AG04450 (cell line): Measurements from ENCODE around the gene LSAMP. TPM values are rescaled to one million over a fixed set of nuclear protein-coding genes. Genes with fewer than 3 reads are reported as not detected.
A peak's percentile ranks its signal among the peaks of the same experiment; 100 is the strongest.

Source experiments
- CTCF ChIA-PET: fragments of 300-600, 350-600 bp; formaldehyde crosslinking; extraction: SDS; loops from one replicate; lab custom pipeline; 2022; ENCODE audit warnings: antibody characterized with exemption, inconsistent platforms; lab: Charles Lee
- POLR2A ChIA-PET: fragments of 350-600 bp; formaldehyde crosslinking; extraction: SDS; loops from one replicate; lab custom pipeline; 2021; ENCODE audit warnings: antibody characterized with exemption, inconsistent platforms; lab: Yijun Ruan, JAX
- DNase-seq: peaks from one replicate; pipeline ENCODE4 v3.0.0-alpha.2; 2011; ENCODE audit warnings: low read depth, low spot score
- H3K27ac ChIP-seq: one replicate; pipeline ENCODE4 v1.5.1; 2012; ENCODE audit warnings: low read depth, low read length, control low read depth
- H3K27me3 ChIP-seq: one replicate; pipeline ENCODE4 v1.6.0; 2012; ENCODE audit warnings: low read length; ENCODE audit not compliant: control insufficient read depth, insufficient read depth
- H3K4me3 ChIP-seq: 2 replicates; pipeline ENCODE4 v1.5.1; 2011; ENCODE audit warnings: mild to moderate bottlenecking, low read depth, low read length, control low read depth
- H3K9me3 ChIP-seq: 2 replicates; pipeline ENCODE4 v1.5.1; 2012; ENCODE audit warnings: low read length; ENCODE audit not compliant: control insufficient read depth, insufficient read depth
- polyA plus RNA-seq: library from polyadenylated mRNA; depleted of rRNA; stranded (reverse); fragments of >200 nt; gene quantifications from 2 replicates; pipeline ENCODE4 v1.2.3, GENCODE V29; 2011
- TF ChIP-seq, protein P1 (sequence below): IDR thresholded peaks from 2 replicates; pipeline ENCODE4 v1.5.1; 2011; ENCODE audit warnings: low read depth, low read length, control low read depth, inconsistent platforms

LSAMP gene
- polyA plus RNA-seq, 1 experiment = 25.1 TPM

DNA sequence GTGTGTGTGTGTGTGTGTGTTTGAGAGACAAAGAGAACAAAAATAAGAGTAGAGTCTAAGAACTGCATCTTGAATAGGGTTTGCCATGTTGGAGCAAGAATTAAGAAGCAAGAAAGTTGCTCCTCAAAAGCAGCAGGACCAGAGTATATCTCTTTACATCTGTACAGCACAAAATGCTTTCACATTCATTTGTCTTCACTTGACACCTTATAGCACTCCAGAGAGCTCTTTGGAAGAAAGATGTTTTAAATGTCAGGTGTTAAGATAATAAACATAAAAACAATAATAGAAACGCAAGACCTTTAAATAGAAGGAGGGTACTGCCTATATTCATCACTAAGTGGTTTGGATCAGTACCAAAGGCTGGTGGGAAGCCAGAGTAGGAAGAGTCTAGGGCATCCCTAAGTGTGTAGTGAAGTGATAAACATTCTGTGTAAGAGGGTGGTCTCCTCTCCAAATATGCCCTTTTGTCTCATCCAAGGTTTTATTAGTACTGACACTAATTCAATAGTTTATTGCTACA is 19.1 kb upstream of the LSAMP start:
- Histone ChIP-seq H3K9me3 (no peaks in the 10 kb centered on the region), H3K27me3 (no peaks in the 10 kb centered on the region), H3K4me3 (no peak overlapping the region), H3K27ac (no peak overlapping the region)
- TF ChIP-seq, protein P1, sequence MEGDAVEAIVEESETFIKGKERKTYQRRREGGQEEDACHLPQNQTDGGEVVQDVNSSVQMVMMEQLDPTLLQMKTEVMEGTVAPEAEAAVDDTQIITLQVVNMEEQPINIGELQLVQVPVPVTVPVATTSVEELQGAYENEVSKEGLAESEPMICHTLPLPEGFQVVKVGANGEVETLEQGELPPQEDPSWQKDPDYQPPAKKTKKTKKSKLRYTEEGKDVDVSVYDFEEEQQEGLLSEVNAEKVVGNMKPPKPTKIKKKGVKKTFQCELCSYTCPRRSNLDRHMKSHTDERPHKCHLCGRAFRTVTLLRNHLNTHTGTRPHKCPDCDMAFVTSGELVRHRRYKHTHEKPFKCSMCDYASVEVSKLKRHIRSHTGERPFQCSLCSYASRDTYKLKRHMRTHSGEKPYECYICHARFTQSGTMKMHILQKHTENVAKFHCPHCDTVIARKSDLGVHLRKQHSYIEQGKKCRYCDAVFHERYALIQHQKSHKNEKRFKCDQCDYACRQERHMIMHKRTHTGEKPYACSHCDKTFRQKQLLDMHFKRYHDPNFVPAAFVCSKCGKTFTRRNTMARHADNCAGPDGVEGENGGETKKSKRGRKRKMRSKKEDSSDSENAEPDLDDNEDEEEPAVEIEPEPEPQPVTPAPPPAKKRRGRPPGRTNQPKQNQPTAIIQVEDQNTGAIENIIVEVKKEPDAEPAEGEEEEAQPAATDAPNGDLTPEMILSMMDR = no peak
- POLR2A ChIA-PET = no interaction called here
- DNase-seq = no peak
- CTCF ChIA-PET = no interaction called here

DNA sequence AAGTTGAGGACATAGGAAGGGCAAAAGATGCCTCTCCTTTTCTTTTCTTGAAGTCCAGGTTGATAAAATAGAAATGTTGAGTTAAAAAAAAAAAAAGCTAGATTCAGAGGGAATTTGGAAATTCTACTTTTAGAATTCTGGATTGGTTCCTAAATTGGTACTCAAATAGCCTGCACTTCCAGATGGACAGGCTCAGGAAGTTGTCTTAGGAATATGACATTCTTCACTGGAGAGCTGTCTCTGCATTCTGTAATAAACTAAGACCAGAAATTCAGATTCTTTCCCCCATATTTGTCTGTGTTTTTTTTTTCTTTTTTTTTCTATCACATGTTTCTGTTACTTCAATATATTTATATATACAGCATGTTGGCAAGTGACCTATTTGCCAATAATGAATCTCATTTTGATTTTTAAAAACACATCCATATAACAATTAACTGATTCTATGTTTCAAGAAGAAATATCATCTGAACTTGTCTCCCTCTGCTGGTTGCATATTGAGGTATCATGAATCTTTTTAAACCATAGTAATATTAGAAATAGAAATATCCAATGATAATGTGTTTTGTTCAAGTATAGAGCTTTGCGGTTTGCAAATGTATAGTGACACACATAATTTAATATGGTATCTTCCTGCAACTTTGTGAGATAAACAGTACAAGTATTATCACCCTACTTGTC is 8.5 kb upstream of the LSAMP start:
- Histone ChIP-seq H3K4me3 (no peak overlapping the region), H3K9me3 (no peaks in the 10 kb centered on the region), H3K27me3 (no peaks in the 10 kb centered on the region), H3K27ac (no peak overlapping the region)
- no peak for DNase-seq
- CTCF ChIA-PET = interaction anchor here (0.6 to 1.4 kb wide), 15 partner anchors 8 to 1624 kb away, joined by 3 to 8 read pairs (median 3); partner anchors contain the start of gene LSAMP
- POLR2A ChIA-PET = interaction anchor here (0.7 kb wide), 1 partner anchor 8 kb away, joined by 3 read pairs; no protein-coding TSS in a partner anchor
- TF ChIP-seq, protein P1 = peak; percentile 44

DNA sequence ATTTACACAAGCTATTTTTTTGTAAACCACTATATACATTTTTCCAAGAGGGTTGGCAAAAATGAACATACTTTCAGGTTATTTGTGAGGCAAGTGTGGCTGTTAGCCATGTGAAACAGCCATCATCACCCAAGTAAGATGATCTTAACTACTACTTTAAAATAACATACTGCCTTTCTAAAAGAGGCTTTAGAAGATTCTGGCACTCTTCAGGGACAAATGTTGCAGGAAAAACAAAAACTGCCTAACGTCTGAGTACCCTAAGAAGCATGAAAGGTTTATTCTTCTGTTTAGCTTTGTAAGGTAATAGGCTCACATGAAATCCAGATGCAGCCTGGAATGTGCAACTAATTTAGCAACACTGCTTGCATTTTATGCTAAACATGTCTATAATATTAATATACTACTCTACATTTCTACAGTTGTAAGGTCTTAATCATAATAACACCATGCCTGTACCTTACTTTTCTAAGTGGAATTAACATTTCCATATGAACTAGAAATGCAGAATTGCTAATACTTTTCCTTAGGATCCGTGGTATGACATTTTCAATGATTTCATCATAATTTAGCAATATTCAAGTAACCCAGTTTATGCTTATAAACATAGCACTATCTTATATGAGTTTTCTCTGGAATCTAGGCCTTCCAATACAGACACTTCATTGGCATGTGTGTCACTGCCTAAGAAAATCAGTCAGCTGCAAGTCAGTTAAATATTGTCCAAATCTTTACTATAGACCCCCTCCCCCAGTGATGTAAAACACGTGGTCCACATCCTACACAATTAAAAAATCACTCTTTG is 4.5 kb upstream of the LSAMP start:
- TF ChIP-seq, protein P1 = no peak
- ChIA-PET POLR2A (no interaction called here), CTCF (no interaction called here)
- Histone ChIP-seq H3K4me3 (no peak overlapping the region), H3K9me3 (no peaks in the 10 kb centered on the region; the same call in 1 of the 2 replicates), H3K27ac (no peak overlapping the region), H3K27me3 (no peaks in the 10 kb centered on the region)
- no peak for DNase-seq

DNA sequence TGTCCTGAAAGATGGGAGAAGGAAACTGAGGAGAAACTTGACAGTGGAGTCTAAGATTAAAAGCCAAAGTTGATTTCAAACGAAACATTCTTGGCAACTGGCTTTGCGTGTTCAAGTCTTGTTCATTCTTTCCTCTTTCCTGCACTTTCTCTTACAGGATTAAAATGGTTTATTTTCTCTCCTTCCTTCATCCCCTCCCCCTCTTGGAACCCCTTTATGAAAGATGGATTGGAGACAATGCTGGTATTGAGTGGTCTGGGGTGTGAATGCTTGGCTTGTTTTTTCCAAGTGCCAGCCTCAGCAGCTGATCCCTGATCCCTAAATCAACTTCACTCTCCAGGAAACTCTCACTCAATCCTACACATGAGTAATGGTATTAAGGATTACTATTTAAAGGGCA is 703 bp upstream of the LSAMP start:
- CTCF ChIA-PET = interaction anchor here (1.6 kb wide), 1 partner anchor 8 kb away, joined by 8 read pairs; no protein-coding TSS in a partner anchor
- TF ChIP-seq, protein P1 = no peak
- POLR2A ChIA-PET = interaction anchor here (0.5 kb wide), 1 partner anchor 8 kb away, joined by 3 read pairs; no protein-coding TSS in a partner anchor
- Histone ChIP-seq H3K4me3 (no peak overlapping the region), H3K27ac (no peak overlapping the region), H3K9me3 (no peaks in the 10 kb centered on the region; the same call in 1 of the 2 replicates), H3K27me3 (no peaks in the 10 kb centered on the region)
- no peak for DNase-seq
